Loucy (cell line): Measurements from ENCODE around the gene SH3RF3.

Experiments
- H2AFZ ChIP-seq: fragments of 200-600 bp; sonication (generic); 2 replicates; pipeline ENCODE4 v1.6.0; 2016; ENCODE audit warnings: antibody characterized with exemption, mild to moderate bottlenecking, low read length, moderate library complexity
- H3F3A ChIP-seq: fragments of 200-600 bp; 2 replicates; pipeline ENCODE4 v1.6.0; 2016; ENCODE audit warnings: antibody characterized with exemption, low read depth, mild to moderate bottlenecking
- H3K27me3 ChIP-seq: fragments of 200-600 bp; sonication (generic); 2 replicates; pipeline ENCODE4 v1.6.1; 2014; ENCODE audit warnings: low read length, mild to moderate bottlenecking; ENCODE audit not compliant: insufficient read depth, poor library complexity, severe bottlenecking
- H3K36me3 ChIP-seq: fragments of 200-600 bp; sonication (generic); 2 replicates; pipeline ENCODE4 v1.6.1; 2016; ENCODE audit warnings: low read length; ENCODE audit not compliant: insufficient read depth
- H3K4me1 ChIP-seq: fragments of 200-600 bp; sonication (generic); 2 replicates; pipeline ENCODE4 v1.5.1; 2014; ENCODE audit warnings: low read length, mild to moderate bottlenecking; ENCODE audit not compliant: insufficient read depth, poor library complexity, severe bottlenecking
- H3K4me2 ChIP-seq: fragments of 200-600 bp; sonication (generic); 2 replicates; pipeline ENCODE4 v1.6.0; 2014; ENCODE audit warnings: antibody characterized with exemption, low read length, low read depth, mild to moderate bottlenecking; ENCODE audit not compliant: poor library complexity, severe bottlenecking
- H3K4me3 ChIP-seq: fragments of 200-600 bp; sonication (generic); 2 replicates; pipeline ENCODE4 v1.5.1; 2014; ENCODE audit warnings: low read length, mild to moderate bottlenecking, mixed read lengths; ENCODE audit not compliant: poor library complexity, severe bottlenecking
- H3K79me2 ChIP-seq: fragments of 200-600 bp; sonication (generic); 2 replicates; pipeline ENCODE4 v1.6.1; 2014; ENCODE audit warnings: low read length; ENCODE audit not compliant: insufficient read depth
- H3K9ac ChIP-seq: fragments of 200-600 bp; sonication (generic); 2 replicates; pipeline ENCODE4 v1.6.0; 2014; ENCODE audit warnings: mild to moderate bottlenecking, low read depth, low read length, moderate library complexity; ENCODE audit not compliant: poor library complexity, severe bottlenecking
- H3K9me2 ChIP-seq: fragments of 200-600 bp; sonication (generic); replicated peaks from 2 replicates; pipeline ENCODE4 v1.6.1; 2016; ENCODE audit warnings: low read depth, low read length, mixed read lengths
- H3K9me3 ChIP-seq: fragments of 200-600 bp; sonication (generic); 2 replicates; pipeline ENCODE4 v1.6.1; 2014; ENCODE audit warnings: mild to moderate bottlenecking, antibody characterized with exemption, low read length, low read depth; ENCODE audit not compliant: insufficient read depth
- H4K20me1 ChIP-seq: fragments of 200-600 bp; sonication (generic); 2 replicates; pipeline ENCODE4 v1.6.0; 2014; ENCODE audit warnings: antibody characterized with exemption, low read length, mild to moderate bottlenecking; ENCODE audit not compliant: insufficient read depth, poor library complexity, severe bottlenecking
- CTCF ChIP-seq: fragments of 200-600 bp; sonication (generic); conservative IDR thresholded peaks from 2 replicates; pipeline ENCODE4 v1.5.1; 2014; ENCODE audit warnings: mild to moderate bottlenecking, antibody characterized with exemption, low read length
- EZH2phosphoT487 ChIP-seq: fragments of 200-600 bp; IDR thresholded peaks from 2 replicates; pipeline ENCODE4 v1.6.1; 2018; ENCODE audit warnings: antibody characterized with exemption, mild to moderate bottlenecking, moderate library complexity, borderline replicate concordance

SH3RF3 gene

GRCh38 chr2:109174626-109175349 is 45.8 kb downstream of the SH3RF3 start:
- no peak overlapping the region for H2AFZ ChIP-seq
- H3K27me3 ChIP-seq = no peaks in the 10 kb centered on the region
- H3F3A ChIP-seq = no peaks in the 10 kb centered on the region
- TF ChIP-seq CTCF (no peak), EZH2phosphoT487 (no peak)
- no peak overlapping the region for H3K4me3 ChIP-seq
- no peaks in the 10 kb centered on the region for H3K9me2 ChIP-seq
- H3K9ac ChIP-seq = no peak overlapping the region
- H3K36me3 ChIP-seq = no peaks in the 10 kb centered on the region
- H3K79me2 ChIP-seq = peaks cover 50% of the 10 kb centered on the region; the same call in 1 of the 2 replicates
- H3K4me2 ChIP-seq = peak overlapping the region; percentile 37
- H4K20me1 ChIP-seq = no peaks in the 10 kb centered on the region
- peaks cover 6% of the 10 kb centered on the region; the same call in 1 of the 2 replicates for H3K9me3 ChIP-seq
- peaks cover 21% of the 10 kb centered on the region for H3K4me1 ChIP-seq

GRCh38 chr2:109175350-109175678 is 46.3 kb downstream of the SH3RF3 start:
- H3K27me3 ChIP-seq = no peaks in the 10 kb centered on the region
- no peaks in the 10 kb centered on the region for H3K36me3 ChIP-seq
- peaks cover 50% of the 10 kb centered on the region; the same call in 1 of the 2 replicates for H3K79me2 ChIP-seq
- no peaks in the 10 kb centered on the region for H4K20me1 ChIP-seq
- H3K4me3 ChIP-seq = no peak overlapping the region
- H3K9me2 ChIP-seq = no peaks in the 10 kb centered on the region
- H3K4me2 ChIP-seq = no peak overlapping the region
- H2AFZ ChIP-seq = no peak overlapping the region
- TF ChIP-seq CTCF = no peak
- no peak for TF ChIP-seq EZH2phosphoT487
- H3K9ac ChIP-seq = no peak overlapping the region
- peaks cover 7% of the 10 kb centered on the region; the same call in 1 of the 2 replicates for H3K9me3 ChIP-seq
- peaks cover 21% of the 10 kb centered on the region for H3K4me1 ChIP-seq
- H3F3A ChIP-seq = no peaks in the 10 kb centered on the region

DNA sequence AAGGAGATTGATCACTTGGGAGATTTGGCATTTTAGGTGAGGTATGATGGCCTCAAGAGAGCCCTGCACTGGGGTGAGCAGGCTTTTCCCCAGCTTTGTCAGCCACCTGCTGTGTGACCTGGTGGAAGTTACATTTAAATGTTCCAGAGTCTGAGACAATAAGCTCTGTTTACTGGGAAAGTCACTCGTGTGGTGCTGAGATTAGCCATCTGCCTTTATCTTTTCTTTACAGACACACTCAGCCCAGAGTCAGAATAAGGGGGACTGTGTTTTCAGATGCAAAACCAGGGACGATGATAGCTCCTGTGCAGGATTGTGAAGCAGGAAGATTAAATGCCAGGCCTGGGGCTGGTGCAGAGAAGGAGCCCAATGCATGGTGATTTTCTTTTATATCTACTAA is 47.9 kb downstream of the SH3RF3 start:
- Histone ChIP-seq H3K4me2 (no peak overlapping the region), H3K4me3 (no peak overlapping the region), H3K4me1 (peaks cover 21% of the 10 kb centered on the region), H3K79me2 (peaks cover 37% of the 10 kb centered on the region; the same call in 1 of the 2 replicates), H4K20me1 (no peaks in the 10 kb centered on the region), H3K27me3 (no peaks in the 10 kb centered on the region), H3K9ac (no peak overlapping the region), H3K36me3 (no peaks in the 10 kb centered on the region), H3F3A (no peaks in the 10 kb centered on the region), H3K9me3 (peaks cover 7% of the 10 kb centered on the region; the same call in 1 of the 2 replicates), H2AFZ (no peak overlapping the region), H3K9me2 (no peaks in the 10 kb centered on the region)
- TF ChIP-seq CTCF = no peak
- no peak for TF ChIP-seq EZH2phosphoT487
